GM19397 (cell line): ENCODE measurements around the gene SIK2.
"Not testable (repeated sequence)": the region's sequence is repeated elsewhere in the genome, so short reads cannot be mapped to it uniquely, and the experiment has no call there.

Source experiments
- ATAC-seq: cut with Tn5 transposase; IDR thresholded peaks from one replicate; pipeline ENCODE4 v1.9.1; 2021; ENCODE audit warnings: mild to moderate bottlenecking, moderate library complexity; ENCODE audit not compliant: unreplicated experiment

Gene SIK2

DNA sequence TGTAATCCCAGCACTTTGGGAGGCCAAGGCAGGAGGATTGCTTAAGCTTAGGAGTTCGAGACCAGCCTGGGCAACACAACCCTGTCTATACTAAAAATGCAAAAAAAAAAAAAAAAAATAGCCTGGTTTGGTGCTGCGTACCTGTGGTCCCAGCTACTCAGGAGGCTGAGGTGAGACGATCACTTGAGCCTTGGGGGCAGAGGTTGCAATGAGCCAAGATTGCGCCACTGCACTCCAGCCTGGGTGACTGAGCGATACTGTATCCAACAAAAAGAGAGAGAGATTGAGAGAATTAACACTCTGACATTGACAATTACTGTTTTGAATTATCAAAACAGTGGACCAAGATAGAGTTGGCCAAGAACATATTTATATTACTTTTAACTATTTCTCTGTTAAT, 53.7 kb downstream of the SIK2 start:
- ATAC-seq: no peak

GRCh38 chr11:111657905-111658304, 55.7 kb downstream of the SIK2 start:
- not testable (repeated sequence) for ATAC-seq

- ATAC-seq: not testable (repeated sequence)
Measured at GRCh38 chr11:111658493-111658892, 56.2 kb downstream of the SIK2 start.

DNA sequence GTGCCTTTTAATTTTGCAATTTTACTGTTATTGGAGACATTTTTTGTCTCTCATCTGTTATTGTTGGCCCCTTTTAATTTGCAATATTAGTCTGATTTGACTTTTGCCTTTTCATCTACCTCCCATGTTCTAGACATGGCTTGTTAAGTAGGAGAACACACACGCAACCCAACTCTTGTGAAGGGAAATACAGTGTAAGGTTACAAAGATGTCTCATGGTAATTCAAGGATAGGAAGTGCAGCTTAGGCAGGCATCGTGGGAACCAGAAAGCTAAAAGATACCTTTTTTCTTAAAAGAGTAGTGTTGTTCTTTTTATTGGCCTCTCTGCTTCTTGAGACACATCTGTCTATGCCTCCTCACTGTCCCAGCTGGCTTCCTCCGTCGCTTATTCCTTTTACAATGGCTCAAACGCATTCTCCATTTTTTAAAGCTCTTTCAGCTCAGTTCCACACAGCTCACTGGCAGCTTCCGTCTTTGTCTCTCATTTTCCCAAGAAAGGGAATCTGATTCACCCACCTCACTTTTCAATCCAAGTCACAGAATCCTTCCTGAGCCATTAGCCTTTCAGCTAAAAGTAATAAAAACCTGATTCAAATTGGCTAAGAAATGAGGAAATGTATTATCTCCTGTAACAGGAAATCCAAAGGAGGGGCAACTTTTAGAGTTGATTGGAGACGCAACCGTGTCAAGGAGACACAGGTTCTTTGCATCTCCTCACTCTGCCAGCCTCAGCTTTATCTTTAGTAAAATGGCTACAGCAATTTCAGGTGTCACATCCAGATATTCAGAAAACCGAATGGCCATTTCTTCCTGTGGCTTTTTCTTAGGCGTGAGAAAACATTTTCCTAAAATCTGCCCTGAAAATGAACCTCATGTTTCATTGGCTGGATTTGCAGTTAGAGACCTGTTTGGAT, 57.2 kb downstream of the SIK2 start:
- ATAC-seq: no peak

- ATAC-seq: no peak
Measured at GRCh38 chr11:111660822-111661221, 58.6 kb downstream of the SIK2 start.

DNA sequence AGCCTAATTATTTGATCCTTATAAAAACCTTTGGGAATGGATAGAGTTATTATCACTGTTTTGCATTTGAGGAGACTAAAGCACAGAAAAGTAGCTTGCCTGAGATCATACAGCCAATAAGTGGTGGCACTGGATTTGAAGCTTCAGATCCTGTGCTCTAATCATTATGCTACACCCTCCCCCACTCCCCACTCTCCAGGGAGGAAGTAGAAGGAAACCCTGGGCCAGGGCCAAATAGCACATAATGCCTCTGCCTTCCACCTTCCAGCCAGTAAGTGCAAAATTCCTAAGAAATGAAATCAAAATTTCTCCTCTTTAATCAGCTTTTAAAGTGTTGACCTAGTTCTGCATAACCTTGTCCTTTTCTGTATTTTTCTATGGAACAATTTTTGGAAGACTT, 61.6 kb downstream of the SIK2 start:
- ATAC-seq: no peak

DNA sequence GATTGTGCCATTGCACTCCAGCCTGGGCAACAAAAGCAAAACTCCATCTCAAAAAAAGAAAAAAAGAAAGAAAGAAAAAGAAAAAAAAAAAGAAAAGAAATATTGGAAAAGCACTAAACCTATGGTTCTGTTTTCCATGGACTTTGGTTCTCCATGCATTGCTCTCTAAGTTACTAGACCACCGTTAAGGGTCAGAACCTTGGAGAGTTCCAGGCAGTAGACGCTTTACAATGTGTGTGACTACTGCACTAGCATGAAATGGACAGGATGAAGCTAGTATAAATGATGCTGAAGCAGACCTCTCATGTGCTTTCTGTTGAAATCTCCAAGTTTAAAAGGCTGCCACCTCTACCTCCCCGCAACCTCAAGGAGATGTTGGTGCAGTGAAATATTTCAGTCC, 63.5 kb downstream of the SIK2 start:
- no peak for ATAC-seq

DNA sequence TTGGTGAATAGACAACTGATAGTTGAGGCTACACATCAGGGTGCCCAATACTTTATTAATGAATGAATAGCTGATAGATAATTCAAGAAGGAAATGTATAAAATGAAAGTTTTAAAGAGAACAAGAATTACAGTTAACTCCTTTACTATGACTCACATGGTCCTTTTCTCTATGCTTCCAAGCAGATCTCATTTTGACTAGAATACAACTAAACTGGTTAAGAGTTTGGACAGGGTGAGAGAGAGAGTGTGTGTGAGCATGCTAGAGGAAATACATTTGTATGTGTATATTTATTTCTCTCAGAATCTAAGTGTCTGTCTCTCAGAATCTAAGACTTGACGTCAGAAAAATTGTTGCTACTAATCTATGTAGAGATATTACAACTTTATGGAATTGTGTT, 66.7 kb downstream of the SIK2 start:
- no peak for ATAC-seq

GRCh38 chr11:111671383-111671782, 69.1 kb downstream of the SIK2 start:
- ATAC-seq: no peak

GRCh38 chr11:111672949-111673348, 70.7 kb downstream of the SIK2 start:
- no peak for ATAC-seq

DNA sequence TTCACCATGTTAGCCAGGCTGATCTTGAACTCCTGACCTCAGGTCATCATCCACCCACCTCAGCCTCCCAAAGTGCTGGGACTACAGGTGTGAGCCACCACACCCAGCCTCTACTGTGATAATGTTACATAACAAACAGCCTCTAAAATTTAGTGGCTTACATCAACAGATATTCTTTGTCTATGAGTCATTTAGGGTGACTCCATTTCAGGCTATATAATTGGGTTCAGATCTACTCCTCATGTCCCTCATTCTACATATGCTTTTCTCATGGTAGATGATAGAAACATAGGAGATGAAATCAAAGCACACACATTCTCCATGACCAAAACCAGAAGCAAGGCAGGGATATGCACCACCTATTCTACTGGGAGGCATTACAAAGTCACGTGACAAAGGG, 72.7 kb downstream of the SIK2 start:
- ATAC-seq: no peak

- ATAC-seq: no peak
Measured at GRCh38 chr11:111675891-111676290, 73.6 kb downstream of the SIK2 start.

GRCh38 chr11:111676878-111677585, 74.8 kb downstream of the SIK2 start:
- ATAC-seq: no peak

DNA sequence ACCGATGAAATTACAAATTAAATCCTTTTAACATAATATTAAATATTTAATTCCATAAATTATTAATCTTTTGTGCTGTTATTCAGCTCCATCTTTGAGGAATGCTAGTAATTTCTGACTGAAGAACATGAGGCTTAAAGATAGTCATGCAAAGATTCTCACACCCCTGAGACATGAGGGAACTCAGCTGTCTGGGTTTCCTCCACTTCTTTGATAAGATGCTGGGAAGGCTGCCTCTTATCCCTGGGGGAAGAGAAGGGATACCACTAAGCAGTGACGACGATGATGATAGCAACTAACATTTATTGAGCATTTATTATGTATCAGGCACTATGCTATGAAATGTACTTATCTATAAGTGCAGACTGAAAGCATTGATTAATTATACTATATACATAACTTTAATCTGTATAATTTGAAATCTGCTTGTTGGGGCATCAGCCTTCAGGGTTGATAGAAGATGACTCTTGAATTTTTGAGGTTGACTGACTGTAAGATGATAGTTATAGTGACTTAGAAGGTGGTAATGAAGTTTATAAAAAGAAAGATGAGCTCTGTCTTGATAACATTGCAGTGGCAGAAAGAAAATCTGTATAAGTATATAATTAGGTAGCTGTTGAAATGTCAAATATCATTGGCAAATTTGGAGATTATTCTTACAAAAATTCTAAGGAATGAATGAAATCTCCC, 78.4 kb downstream of the SIK2 start:
- ATAC-seq: no peak

DNA sequence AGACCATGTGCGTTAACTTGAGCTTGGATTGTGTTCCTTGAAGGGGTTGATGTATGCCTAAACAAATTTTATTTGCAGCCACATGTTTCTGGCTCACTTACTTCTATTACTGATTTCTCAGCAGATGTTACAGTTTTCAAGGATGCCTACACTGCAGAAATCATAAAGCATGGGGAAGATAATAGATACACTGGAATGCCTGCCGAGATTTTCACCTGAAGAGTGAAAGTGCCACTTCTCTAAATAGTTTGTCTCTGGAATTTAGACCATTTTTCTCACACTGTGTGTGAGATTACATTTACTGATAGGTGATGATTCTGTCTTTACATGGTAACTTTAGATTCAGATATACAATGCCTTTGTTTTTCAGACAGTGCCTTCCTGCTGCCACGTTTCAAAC, 81.6 kb downstream of the SIK2 start:
- no peak for ATAC-seq

GRCh38 chr11:111684251-111684650, 82.0 kb downstream of the SIK2 start:
- ATAC-seq: no peak

- no peak for ATAC-seq
Measured at GRCh38 chr11:111688013-111688412, 85.8 kb downstream of the SIK2 start.

DNA sequence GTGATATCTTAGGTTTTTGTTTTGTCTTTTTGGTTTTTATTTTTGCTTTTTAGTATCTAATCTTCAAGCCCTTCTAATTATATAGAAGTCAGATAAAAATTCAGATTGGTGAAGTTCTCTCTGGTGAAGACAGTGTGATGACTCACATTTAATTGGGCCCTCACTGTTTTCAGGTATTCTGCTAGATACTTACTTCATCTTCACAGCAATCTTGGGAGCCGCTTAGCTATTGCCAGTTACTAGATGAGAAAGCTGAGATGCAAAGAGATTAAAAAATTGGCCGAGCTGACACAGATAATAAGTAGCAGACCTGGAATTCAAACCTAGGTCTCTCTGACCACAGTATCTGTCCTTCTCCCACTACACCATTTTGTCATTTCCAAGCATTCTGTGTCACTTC, 88.9 kb downstream of the SIK2 start:
- no peak for ATAC-seq

DNA sequence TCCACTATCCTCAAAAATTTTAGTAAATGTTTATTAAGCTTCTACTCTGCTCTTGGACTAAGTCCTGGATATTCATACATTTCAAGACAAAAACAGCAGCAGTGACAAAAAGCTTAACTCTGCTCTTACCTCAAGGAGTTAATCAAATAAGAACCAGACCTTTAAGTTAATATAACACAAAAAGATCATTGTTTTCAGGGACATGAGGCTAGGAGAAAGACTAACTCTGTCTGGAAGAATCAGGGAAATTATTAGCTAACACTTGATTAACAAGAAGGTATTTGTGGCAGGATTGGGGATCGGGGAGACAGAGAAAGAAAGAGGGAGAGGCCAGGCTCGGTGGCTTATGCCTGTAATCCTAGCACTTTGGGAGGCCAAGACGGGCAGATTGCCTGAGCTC, 89.5 kb downstream of the SIK2 start:
- no peak for ATAC-seq

DNA sequence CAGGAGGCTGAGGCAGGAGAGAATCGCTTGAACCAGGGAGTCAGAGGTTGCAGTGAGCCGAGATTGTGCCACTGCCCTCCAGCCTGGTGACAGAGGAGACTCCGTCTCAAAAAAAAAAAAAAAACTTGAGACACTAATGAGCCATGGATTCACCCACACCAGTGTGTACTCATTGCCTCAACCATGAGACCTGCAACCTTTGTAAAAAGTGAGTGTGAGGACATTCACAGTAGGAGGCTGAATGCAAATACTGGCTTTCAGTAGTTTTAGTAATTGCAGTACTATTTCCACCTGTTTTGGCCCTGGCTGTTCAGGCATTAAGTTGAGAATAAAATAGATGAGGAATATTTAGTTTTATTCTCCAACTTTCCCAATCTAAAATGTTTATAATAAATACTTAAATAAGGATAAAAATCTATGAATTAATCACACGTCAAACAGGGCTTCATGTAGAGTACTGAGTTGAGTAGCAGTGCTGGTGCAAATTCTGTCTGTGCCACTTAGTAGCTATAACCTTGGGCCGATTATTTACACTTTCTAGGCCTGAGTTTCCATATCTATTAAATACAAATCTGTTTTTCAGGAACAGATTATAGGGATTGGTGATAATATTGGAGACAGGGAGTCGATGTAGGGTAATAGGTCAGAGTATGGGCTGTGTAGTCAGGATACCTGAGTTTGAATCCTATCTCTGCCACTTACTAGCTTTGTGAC, 91.1 kb downstream of the SIK2 start:
- ATAC-seq: no peak

- no peak for ATAC-seq
Measured at GRCh38 chr11:111694851-111695250, 92.6 kb downstream of the SIK2 start.
